NCI-H2029 treated with DMSO at 0.1 percent for 48 hours (cell line): Measurements from ENCODE around the gene PAFAH2.
A peak's percentile ranks its signal among the peaks of the same experiment; 100 is the strongest.

Source experiments
- DNase-seq: peaks from one replicate; lab custom pipeline; 2025; lab: John Stamatoyannopoulos, UW

The PAFAH2 gene

GRCh38 chr1:25997828-25998761 is at the start of gene PAFAH2:
PAFAH2 (minus strand) TSS chr1:25998063; CDS start chr1:25990816, 7,247 bp downstream.
- peak; percentile 90 for DNase-seq

DNA sequence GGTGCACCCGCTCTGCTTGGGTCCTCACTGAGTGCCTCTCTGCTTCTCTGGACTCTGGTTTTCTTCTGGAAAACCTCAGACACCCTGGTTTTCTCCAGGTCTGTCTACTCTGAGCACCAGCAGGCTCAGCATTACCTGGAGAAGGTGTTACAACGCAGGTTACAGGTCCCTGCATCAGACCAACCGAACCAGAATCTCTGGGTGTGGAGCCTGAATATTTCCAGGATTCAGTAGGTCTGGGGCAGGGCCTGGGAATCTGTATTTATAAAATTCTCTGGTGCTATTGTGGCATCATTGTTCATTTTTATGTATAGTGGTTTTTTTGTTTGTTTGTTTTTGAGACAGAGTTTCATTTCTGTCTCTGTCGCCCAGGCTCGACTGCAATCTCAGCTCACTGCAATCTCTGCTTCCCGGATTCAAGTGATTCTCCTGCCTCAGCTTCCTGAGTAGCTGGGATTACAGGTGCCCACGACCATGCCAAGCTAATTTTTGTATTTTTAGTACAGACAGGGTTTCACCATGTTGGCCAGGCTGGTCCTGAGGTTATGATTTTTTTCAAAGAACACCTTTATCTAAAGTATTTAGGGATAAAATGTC is 49.5 kb upstream of the PAFAH2 start:
- DNase-seq = no peak

DNA sequence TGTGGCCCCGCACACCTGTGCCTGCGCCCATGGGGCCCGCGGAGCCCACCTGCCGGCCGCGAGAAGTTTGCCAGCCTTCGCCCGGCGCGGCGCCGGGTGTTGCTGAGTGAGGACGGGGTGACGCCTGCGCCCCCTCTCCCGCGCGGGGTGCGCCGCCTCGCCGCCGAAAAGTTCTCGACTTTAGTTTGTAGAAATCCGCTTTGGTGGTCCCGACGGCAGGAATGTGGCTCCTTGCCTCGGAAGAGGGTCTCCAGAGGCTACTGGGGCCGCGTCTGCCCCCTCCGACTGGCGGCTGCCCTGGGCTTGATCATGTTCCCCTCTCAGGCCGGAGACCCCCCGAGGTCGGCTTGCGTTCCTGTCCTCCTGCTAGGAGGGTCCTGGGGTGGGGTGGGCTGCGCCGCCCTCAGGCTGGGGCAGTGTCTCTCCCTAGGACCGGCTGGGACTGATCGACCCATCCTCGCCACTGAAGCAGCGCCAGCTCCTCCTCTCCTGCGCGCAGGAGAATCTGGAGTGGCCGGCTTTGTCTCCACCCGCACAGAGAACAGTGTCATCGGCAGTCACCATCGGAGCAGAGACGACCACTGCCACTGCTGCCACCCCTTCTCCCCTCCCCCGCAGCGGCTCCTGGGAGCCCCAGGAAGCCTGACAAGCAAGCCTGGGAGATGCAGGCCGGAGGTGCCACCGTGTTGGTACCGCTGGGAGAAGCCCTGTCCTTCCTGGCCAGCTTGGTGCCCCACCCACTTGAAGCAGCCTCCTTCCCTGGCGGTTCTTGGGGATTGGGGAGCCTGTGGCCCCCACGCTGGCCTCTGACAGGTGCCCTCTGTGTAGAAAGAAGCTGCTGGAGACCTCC is 48.6 kb upstream of the PAFAH2 start:
- no peak for DNase-seq

DNA sequence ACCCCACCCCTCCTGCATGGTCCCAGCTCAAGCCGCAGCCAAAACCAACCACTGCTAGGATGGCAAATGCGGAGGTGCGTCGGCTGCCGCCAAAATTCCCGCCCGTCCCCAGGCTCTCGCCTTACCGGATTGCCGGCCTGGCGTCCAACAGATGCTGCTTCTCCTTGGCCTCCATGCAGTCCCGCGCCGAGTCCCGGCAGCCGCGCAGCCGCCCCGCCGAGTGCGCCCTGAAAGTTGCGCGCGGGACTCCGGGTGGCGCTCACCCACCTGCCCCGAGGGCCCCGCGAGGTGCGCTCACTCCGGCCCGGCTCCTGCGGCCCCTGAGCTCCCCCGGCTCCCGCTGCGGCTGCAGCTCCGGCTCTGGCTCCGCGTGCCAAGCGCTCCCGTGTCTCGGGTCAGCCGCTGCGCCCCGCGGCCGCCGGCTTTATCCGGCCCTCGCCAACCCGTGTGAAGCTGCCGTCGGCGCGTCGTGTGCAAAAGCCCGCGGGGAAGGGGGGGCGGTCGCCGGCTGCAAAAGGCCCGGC is 47.9 kb upstream of the PAFAH2 start, which contains the start of gene SLC30A2:
TSS of gene SLC30A2 (minus strand) at position 397 of the 524 bp plus-strand sequence. CDS start at position 175, 222 bp downstream.
- no peak for DNase-seq

- DNase-seq = no peak
Observed at GRCh38 chr1:26044971-26045721, 47.3 kb upstream of the PAFAH2 start.

DNA sequence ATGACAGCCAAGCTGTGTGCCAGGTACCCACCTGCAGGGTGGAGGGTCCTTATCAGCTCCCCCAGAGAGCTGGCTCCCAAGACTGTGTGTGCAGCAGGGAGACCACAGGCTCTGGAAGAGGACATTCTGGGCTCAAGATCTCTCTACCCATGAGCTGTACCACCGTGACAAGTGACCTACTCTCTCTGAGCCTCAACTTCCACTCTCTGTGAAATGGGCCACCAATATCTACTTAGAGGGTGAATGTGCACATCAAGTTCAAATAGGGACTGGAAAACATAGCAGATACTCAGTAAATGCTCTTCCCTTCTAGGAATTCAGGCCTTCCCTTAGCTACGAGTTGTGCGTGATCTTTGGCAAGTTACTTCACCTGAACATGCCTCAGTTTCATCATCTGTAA is 46.6 kb upstream of the PAFAH2 start:
- no peak for DNase-seq

DNA sequence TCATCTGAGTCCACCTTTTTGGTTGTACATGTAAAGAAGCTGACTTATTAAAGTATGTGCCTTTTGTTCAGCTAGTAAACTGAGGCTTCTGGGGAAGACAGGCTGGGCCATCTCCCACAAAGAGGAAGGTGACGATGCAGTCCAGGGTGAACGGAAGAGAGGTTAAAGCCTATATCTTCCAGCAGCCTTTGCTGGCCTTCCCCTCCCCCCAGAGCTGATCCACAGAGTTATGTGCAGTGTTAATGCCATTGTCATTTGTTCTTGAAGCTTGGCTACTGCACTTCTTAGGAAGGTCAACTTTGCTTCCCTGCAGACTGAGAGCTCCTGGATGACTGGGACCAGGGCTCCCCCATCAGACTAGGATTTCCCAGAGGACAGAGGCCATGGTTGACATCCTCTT is 45.9 kb upstream of the PAFAH2 start:
- DNase-seq = no peak

GRCh38 chr1:26041978-26042377 is 44.1 kb upstream of the PAFAH2 start:
- DNase-seq = no peak

- DNase-seq = no peak
Observed at GRCh38 chr1:26041401-26041800, 43.5 kb upstream of the PAFAH2 start.

GRCh38 chr1:26038904-26039303 is 41.0 kb upstream of the PAFAH2 start:
- DNase-seq = no peak

DNA sequence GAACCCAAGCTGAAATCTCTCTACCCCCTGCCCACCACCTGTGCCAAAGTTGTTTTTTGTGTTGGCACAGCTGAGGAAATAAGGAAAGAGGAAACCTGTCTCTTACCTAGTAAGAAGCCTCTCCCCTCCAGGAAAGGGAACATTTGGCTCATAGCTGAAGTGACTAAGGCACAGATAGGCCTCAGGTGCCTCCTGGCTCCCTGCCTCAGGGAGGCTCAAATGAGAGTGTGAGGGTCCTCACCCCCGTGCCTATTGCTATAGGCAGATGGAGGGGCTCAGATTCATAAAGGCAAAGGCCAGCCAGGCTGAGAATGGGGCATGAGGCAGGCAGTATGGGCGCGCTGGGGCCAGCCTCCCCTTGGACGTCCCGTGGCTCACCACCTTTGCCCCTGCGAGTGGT is 40.6 kb upstream of the PAFAH2 start:
- no peak for DNase-seq

GRCh38 chr1:26037904-26038303 is 40.0 kb upstream of the PAFAH2 start:
- DNase-seq = no peak

- DNase-seq = no peak
Observed at GRCh38 chr1:26036756-26037281, 39.0 kb upstream of the PAFAH2 start.

DNA sequence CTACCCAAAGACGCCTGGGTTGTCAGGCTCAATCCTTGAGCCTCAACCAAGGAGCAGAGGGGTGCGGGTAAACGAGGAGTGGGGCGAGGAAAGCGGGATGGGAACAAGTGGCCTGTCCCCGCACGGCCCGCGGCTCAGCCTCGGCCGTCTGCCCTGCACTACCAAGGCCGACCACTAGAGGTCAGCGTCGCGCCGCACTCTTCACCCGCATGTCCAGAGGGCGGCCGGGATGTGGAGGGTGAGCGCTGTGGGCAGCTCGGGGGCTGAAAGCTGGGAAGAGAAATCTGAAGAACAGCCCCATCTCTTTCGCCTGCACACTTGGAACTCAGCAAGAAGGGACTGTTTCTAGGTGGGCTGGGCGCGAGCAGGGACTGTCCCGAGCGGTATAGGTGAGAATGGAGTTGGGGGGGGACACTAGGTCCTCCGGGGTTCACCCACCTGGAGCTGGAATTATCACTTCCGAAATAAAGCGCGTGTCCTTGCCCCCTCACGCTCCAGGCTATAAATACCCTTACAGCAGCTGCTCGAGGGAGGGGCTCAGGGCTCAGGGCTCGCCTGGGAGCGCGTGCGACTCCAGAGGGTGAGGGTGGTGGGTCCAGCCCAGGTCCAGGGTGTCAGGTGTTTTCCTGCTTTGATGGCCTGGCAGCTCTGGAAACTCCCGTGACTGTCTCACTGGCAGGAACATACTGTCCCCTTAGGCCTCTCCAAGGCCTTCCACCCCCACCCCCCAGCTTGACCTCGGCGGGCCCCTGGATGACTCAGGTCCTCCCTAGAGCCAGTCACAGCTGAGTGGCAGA is 38.3 kb upstream of the PAFAH2 start:
- no peak for DNase-seq

DNA sequence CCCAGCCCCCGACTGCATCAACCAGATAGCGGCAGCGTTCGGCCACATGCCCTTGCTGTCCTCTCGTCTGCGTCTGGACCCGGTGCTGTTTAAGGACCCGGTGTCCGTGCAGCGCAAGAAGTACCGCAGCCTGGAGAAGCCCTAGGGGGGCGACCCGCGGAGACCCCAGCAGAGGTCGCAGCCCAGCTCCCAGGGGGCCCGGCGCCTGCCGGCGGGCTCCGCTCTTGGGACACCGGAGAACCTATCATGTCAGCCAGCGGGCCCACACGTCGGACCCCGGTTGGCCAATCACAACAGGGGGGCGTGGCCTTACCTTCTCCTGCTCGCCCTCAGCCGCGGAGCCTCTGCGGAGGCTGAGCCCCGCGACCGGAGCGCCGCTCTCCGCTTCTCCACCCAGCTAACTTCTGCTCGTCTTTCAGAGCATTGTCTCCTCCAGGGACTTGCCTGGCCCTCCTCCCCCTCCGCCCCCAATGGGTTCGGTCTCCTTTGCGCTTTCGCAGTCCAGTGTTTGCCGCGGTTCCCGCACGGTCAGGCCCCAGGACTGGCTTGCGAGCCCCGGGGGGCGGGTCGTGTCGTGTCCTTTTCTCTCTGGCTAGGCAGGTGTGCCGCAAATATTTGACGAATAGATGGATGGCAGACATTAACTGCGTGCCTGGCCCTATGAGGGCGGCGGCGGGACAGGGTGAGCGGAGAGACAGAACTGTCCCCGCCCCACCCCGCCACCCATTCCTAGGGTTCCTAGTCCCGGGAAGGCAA is 37.5 kb upstream of the PAFAH2 start:
- DNase-seq = peak; percentile 56

DNA sequence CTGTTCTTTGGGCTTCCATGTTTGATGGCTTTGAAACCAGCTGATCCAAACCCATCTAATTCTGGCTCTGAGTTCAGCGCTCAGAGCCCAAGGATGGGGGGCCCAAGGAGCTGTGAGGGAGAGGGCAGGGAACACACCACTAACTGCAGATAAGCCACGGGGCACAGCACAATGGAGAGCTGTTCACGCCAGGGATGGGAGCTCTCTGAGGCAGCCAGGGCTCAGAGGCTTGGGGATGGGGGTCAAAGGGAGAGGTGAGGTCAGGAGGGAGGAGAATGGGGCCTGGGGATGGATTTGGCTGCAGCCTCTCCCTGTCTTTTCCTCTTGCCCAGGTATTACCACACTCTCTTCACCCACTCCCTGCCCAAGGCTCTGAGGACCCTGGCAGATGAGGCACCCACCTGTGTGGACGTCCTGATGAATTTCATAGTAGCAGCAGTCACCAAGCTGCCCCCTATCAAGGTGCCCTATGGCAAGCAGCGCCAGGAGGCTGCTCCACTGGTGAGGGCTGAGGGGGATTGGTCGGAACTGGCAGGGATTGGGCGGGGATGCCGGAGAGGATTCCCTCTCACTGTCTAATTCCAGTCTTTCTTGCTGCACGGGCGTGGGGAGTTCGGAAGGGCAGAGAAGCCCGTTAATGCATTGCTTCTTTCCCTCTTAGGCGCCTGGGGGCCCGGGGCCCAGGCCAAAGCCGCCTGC is 36.8 kb upstream of the PAFAH2 start:
- no peak for DNase-seq

- DNase-seq = no peak
Observed at GRCh38 chr1:26032656-26033357, 34.9 kb upstream of the PAFAH2 start.

DNA sequence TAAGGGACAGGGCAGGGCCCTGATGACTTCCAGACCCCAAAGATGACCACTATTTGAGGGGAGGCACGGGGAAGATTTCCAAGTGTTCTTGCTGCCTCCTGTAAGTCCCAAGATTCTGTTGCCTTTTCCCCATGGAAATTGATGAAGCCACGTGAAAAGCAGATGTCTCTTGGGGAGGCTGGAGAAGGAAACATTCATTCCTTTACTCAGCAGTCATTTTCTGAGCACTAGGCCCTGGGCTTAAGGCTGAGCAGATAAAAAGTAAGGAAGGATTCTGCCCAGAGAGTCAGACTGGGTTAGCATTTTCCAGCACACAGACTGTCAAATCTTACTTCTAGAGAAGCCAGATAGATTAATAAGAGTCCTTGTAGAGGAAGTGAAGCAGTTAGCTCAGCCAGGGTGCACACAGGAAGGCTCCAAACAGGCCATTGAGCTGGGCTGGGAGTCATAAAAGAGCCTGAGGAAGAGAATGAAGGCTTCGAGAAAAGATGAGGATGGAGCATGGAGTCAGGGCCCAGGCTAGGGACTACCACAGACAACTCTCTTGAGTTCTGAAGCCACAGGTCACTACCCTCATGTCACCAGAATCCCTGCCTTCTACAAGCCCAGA is 33.9 kb upstream of the PAFAH2 start:
- no peak for DNase-seq
